NCI-H1694 treated with DMSO at 0.1 percent for 48 hours (cell line): ENCODE measurements around the gene CKAP2.
"Not testable (repeated sequence)": the region's sequence is repeated elsewhere in the genome, so short reads cannot be mapped to it uniquely, and the experiment has no call there.

Experiments
- DNase-seq: peaks from one replicate; lab custom pipeline; 2025; lab: John Stamatoyannopoulos, UW

The CKAP2 gene

GRCh38 chr13:52452470-52452869 lies 2.8 kb upstream of the CKAP2 start:
- no peak for DNase-seq

- no peak for DNase-seq
Observed at GRCh38 chr13:52454459-52454819, 839 bp upstream of the CKAP2 start.

- DNase-seq, result peak; percentile 44
Observed at GRCh38 chr13:52455677-52456041, 381 bp downstream of the CKAP2 start.

- no peak for DNase-seq
Observed at GRCh38 chr13:52459668-52460067, 4.4 kb downstream of the CKAP2 start.

GRCh38 chr13:52461265-52461664 lies 6.0 kb downstream of the CKAP2 start:
- no peak for DNase-seq

GRCh38 chr13:52463526-52463925 lies 8.2 kb downstream of the CKAP2 start:
- no peak for DNase-seq

GRCh38 chr13:52468487-52468886 lies 13.2 kb downstream of the CKAP2 start:
- DNase-seq, result not testable (repeated sequence)

- not testable (repeated sequence) for DNase-seq
Observed at GRCh38 chr13:52480677-52481428, 25.6 kb downstream of the CKAP2 start.

GRCh38 chr13:52487078-52487477 lies 31.8 kb downstream of the CKAP2 start:
- not testable (repeated sequence) for DNase-seq

GRCh38 chr13:52488763-52489162 lies 33.5 kb downstream of the CKAP2 start:
- DNase-seq, result not testable (repeated sequence)

- not testable (repeated sequence) for DNase-seq
Observed at GRCh38 chr13:52491015-52491414, 35.7 kb downstream of the CKAP2 start.

GRCh38 chr13:52494241-52494640 lies 39.0 kb downstream of the CKAP2 start:
- not testable (repeated sequence) for DNase-seq

GRCh38 chr13:52497979-52498378 lies 42.7 kb downstream of the CKAP2 start:
- not testable (repeated sequence) for DNase-seq

GRCh38 chr13:52502277-52502676 lies 47.0 kb downstream of the CKAP2 start:
- not testable (repeated sequence) for DNase-seq

- DNase-seq, result not testable (repeated sequence)
Observed at GRCh38 chr13:52505843-52506242, 50.6 kb downstream of the CKAP2 start.

- DNase-seq, result not testable (repeated sequence)
Observed at GRCh38 chr13:52509532-52509931, 54.3 kb downstream of the CKAP2 start.

- not testable (repeated sequence) for DNase-seq
Observed at GRCh38 chr13:52510221-52510797, 55.0 kb downstream of the CKAP2 start.

- DNase-seq, result not testable (repeated sequence)
Observed at GRCh38 chr13:52511598-52511997, 56.3 kb downstream of the CKAP2 start.

- not testable (repeated sequence) for DNase-seq
Observed at GRCh38 chr13:52513957-52514596, 58.8 kb downstream of the CKAP2 start.

GRCh38 chr13:52523323-52523722 lies 68.0 kb downstream of the CKAP2 start:
- DNase-seq, result not testable (repeated sequence)
